ENCODE measurements around the gene SYN1. TPM values are rescaled to one million over a fixed set of nuclear protein-coding genes. Genes with fewer than 3 reads are reported as not detected.

Gene SYN1
- polyA plus RNA-seq, 3 donors = 0.11 to 4.0 (median 0.29) TPM

DNA sequence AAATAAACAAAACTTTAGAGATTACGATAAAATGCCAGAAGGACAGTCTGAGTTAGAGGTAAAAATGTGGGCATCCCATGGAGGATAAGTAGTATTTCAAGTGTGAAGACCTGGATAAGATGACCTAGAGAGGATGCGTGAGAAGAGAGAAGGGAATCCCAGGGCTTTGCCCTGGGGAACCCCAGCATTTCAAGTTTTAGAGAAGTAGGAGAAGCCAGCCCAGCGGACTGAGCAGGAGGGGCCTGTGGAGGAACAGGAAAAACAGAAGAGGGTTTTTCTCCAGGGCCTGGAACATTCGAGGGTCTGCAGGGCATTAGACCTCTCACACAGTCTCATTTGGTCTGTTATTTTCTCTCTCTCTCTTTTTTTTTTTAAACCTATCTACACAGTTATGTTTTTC is 13.0 kb upstream of the SYN1 start:
- peak overlapping the region in 1 of 7 donors; percentile 85 for H3K27ac Mint-ChIP-seq
- intact Hi-C loops (cut with micrococcal nuclease) = loop anchor here (5.0 kb wide), 2 partner anchors 50 to 55 kb away; partner anchors contain the start of gene TIMP1 (in 1 of the 2)

DNA sequence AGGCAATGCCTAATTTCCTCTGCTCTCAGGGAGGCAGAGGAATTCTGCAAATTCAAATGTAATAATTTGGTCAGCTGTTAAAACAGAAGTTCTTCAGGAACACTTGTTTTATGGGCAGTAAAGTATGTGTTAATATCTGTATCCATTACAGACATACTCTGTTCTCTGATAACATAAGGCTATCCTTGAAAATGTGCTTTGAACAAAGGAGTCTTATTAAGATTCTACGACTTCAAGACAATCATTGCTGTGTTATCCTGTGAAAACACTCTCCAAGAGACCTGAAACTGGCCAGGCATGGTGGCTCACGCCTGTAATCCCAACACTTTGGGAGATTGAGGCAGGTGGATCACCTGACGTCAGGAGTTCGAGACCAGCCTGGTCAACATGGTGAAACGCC is 12.0 kb upstream of the SYN1 start:
- H3K9me3 Mint-ChIP-seq = peaks cover 0 to 3% (median 0%) of the 10 kb centered on the region in 7 donors
- peaks cover 48% of the 10 kb centered on the region for H3K4me1 Mint-ChIP-seq
- peak overlapping the region in 3 of 7 donors; percentile 77 to 96 (median 87) for H3K27ac Mint-ChIP-seq
- Histone ChIP-seq H3K4me3 (replicated peaks in 1 of 3; ENCODE audit: low read depth in 2 of 3, low read length in 3 of 3) (no peak overlapping the region), H3K36me3 (replicated peaks in 1 of 2; ENCODE audit: control insufficient read depth in 1 of 2, insufficient read depth in 2 of 2, low read length in 2 of 2) (peaks cover 16 to 17% of the 10 kb centered on the region in 2 donors), H3K27me3 (ENCODE audit: control insufficient read depth in 2 of 2, insufficient read depth in 2 of 2, low read length in 2 of 2) (no peaks in the 10 kb centered on the region), H3K4me2 (replicated peaks; ENCODE audit: extremely low read depth, low read length, poor library complexity, severe bottlenecking) (no peak overlapping the region), H3K79me2 (ENCODE audit: insufficient read depth, low read length) (peaks cover 40% of the 10 kb centered on the region), H3K9ac (ENCODE audit: insufficient read depth, low read length, poor library complexity, severe bottlenecking) (no peak overlapping the region), H4K20me1 (ENCODE audit: insufficient read depth, low read length) (peaks cover 17% of the 10 kb centered on the region), H3K9me3 (replicated peaks in 1 of 2; ENCODE audit: control insufficient read depth in 1 of 2, insufficient read depth in 1 of 2, low read length in 2 of 2) (no peaks in the 10 kb centered on the region), H2AFZ (ENCODE audit: insufficient read depth, low read depth, low read length, poor library complexity, severe bottlenecking) (no peak overlapping the region), H3K27ac (ENCODE audit: low read depth in 1 of 2, low read length in 2 of 2) (peak overlapping the region; percentile 91 to 96), H3K4me1 (ENCODE audit: control insufficient read depth in 1 of 2, insufficient read depth in 2 of 2, low read length in 2 of 2) (peaks cover 89 to 92% of the 10 kb centered on the region in 2 donors)
- no CpG with 5 or more reads among the region's 5 CpGs for WGBS (ENCODE audit: insufficient coverage)
- H3K27me3 Mint-ChIP-seq (ENCODE audit: low read depth in 3 of 3) = peaks cover 0 to 5% (median 0%) of the 10 kb centered on the region in 3 donors
- no peak for TF ChIP-seq CTCF (IDR thresholded peaks at IDR 0.05)
- DNase-seq = no peak
- H3K4me3 Mint-ChIP-seq = peak overlapping the region; percentile 12 to 39
- peaks cover 20 to 26% of the 10 kb centered on the region in 2 donors for H3K36me3 Mint-ChIP-seq
- intact Hi-C loops (cut with micrococcal nuclease) = loop anchor here (5.0 kb wide), 2 partner anchors 49 to 54 kb away; partner anchors contain the start of gene TIMP1 (in 1 of the 2)

More for the DNA sequence above, 13.0 kb upstream of the SYN1 start:
- Histone ChIP-seq H3K9me3 (replicated peaks in 1 of 2; ENCODE audit: control insufficient read depth in 1 of 2, insufficient read depth in 1 of 2, low read length in 2 of 2) (no peaks in the 10 kb centered on the region), H3K27ac (ENCODE audit: low read depth in 1 of 2, low read length in 2 of 2) (peak overlapping the region; percentile 91 to 96), H3K9ac (ENCODE audit: insufficient read depth, low read length, poor library complexity, severe bottlenecking) (peak overlapping the region; percentile 74), H3K4me1 (ENCODE audit: control insufficient read depth in 1 of 2, insufficient read depth in 2 of 2, low read length in 2 of 2) (peaks cover 87 to 90% of the 10 kb centered on the region in 2 donors), H3K79me2 (ENCODE audit: insufficient read depth, low read length) (peaks cover 35% of the 10 kb centered on the region), H2AFZ (ENCODE audit: insufficient read depth, low read depth, low read length, poor library complexity, severe bottlenecking) (no peak overlapping the region), H3K4me2 (replicated peaks; ENCODE audit: extremely low read depth, low read length, poor library complexity, severe bottlenecking) (peak overlapping the region; percentile 31), H3K36me3 (replicated peaks in 1 of 2; ENCODE audit: control insufficient read depth in 1 of 2, insufficient read depth in 2 of 2, low read length in 2 of 2) (peaks cover 6 to 7% of the 10 kb centered on the region in 2 donors), H3K27me3 (ENCODE audit: control insufficient read depth in 2 of 2, insufficient read depth in 2 of 2, low read length in 2 of 2) (no peaks in the 10 kb centered on the region), H4K20me1 (ENCODE audit: insufficient read depth, low read length) (peaks cover 7% of the 10 kb centered on the region), H3K4me3 (replicated peaks in 1 of 3; ENCODE audit: low read depth in 2 of 3, low read length in 3 of 3) (peak overlapping the region in 1 of 3 experiments; percentile 41)
- H3K27me3 Mint-ChIP-seq (ENCODE audit: low read depth in 3 of 3) = peaks cover 0 to 4% (median 0%) of the 10 kb centered on the region in 3 donors
- WGBS (ENCODE audit: insufficient coverage) = 0% methylated on average over 1 of the region's 4 CpGs
- TF ChIP-seq CTCF (IDR thresholded peaks at IDR 0.05) = no peak
- peaks cover 0 to 4% (median 0%) of the 10 kb centered on the region in 7 donors for H3K9me3 Mint-ChIP-seq
- H3K4me3 Mint-ChIP-seq = peak overlapping the region; percentile 16 to 64
- peaks cover 47% of the 10 kb centered on the region for H3K4me1 Mint-ChIP-seq
- H3K36me3 Mint-ChIP-seq = peaks cover 13 to 19% of the 10 kb centered on the region in 2 donors
- DNase-seq = peak; percentile 81 to 91 (median 84)

Data from CD14-positive monocyte (primary cell).